ENCODE measurements around the gene RNF26. TPM values are rescaled to one million over a fixed set of nuclear protein-coding genes. Genes with fewer than 3 reads are reported as not detected.

RNF26 gene
- total and polyA plus RNA-seq, 2 donors (not counting 3 experiments of a cell fraction or from before 2014, with no cell fraction given), result 40.1 to 43.8 TPM

GRCh38 chr11:119374632-119375336 is 40.5 kb downstream of the RNF26 start:
- Histone ChIP-seq H3K9ac (replicated peaks; ENCODE audit: extremely low read depth, insufficient read depth, low read length) (no peak overlapping the region), H3K27ac (ENCODE audit: insufficient read depth, low read depth, low read length) (no peak overlapping the region), H2AFZ (ENCODE audit: low read depth, low read length) (no peak overlapping the region), H3K4me2 (ENCODE audit: insufficient read depth, low read length) (no peak overlapping the region), H3K36me3 (ENCODE audit: control insufficient read depth in 2 of 2, extremely low read depth in 1 of 2, insufficient read depth in 2 of 2, low read length in 2 of 2) (no peaks in the 10 kb centered on the region), H4K20me1 (replicated peaks; ENCODE audit: control insufficient read depth, extremely low read depth, insufficient read depth, low read length) (no peaks in the 10 kb centered on the region), H3K9me1 (replicated peaks; ENCODE audit: control insufficient read depth, extremely low read depth, insufficient read depth, low read length) (no peaks in the 10 kb centered on the region), H3K9me3 (replicated peaks; ENCODE audit: control insufficient read depth, insufficient read depth, low read length) (no peaks in the 10 kb centered on the region), H3K4me1 (ENCODE audit: control insufficient read depth, extremely low read depth, insufficient read depth, low read length) (no peaks in the 10 kb centered on the region), H3K79me2 (ENCODE audit: control insufficient read depth, insufficient read depth, low read length) (no peaks in the 10 kb centered on the region), H3K27me3 (ENCODE audit: control insufficient read depth in 2 of 2, insufficient read depth in 2 of 2, low read length in 2 of 2) (no peaks in the 10 kb centered on the region), H3K4me3 (replicated peaks in 1 of 3; ENCODE audit: insufficient read depth in 1 of 3, low read depth in 1 of 3, low read length in 3 of 3) (no peak overlapping the region)
- no peak for FAIRE-seq
- DNase-seq (ENCODE audit: low read depth, low spot score), result no peak
- ChIA-PET CTCF (interaction anchor here (0.7 to 11.7 kb wide), 17 partner anchors 10 to 734 kb away, joined by 3 to 154 read pairs (median 5); partner anchors contain the start of genes C1QTNF5 and CBL), POLR2A (no interaction called here)
- intact Hi-C loops (cut with micrococcal nuclease), result loop anchor here (1.0 to 5.0 kb wide), 3 partner anchors 18 to 167 kb away; partner anchors contain the start of genes C1QTNF5 and CBL
- TF ChIP-seq MAX (IDR thresholded peaks at IDR 0.05; ENCODE audit: insufficient read depth, insufficient read length) (no peak), GATA2 (IDR thresholded peaks at IDR 0.05; ENCODE audit: insufficient read depth, insufficient read length, low read depth, low read length) (no peak)
- dilution Hi-C loops (cut with MboI; ENCODE audit: extremely low pct_ligation_motif_present, low sequenced_read_pairs), result no loop called here
- BruUV-seq (replicated peaks), result no TSS peak

GRCh38 chr11:119375337-119376196 is 41.2 kb downstream of the RNF26 start:
- no peaks in the 10 kb centered on the region for H3K9me1 ChIP-seq (replicated peaks; ENCODE audit: control insufficient read depth, extremely low read depth, insufficient read depth, low read length)
- DNase-seq (ENCODE audit: low read depth, low spot score) (no peak), FAIRE-seq (no peak)
- no peak overlapping the region for H3K9ac ChIP-seq (replicated peaks; ENCODE audit: extremely low read depth, insufficient read depth, low read length)
- no TSS peak for BruUV-seq (replicated peaks)
- H3K4me1 ChIP-seq (ENCODE audit: control insufficient read depth, extremely low read depth, insufficient read depth, low read length), result no peaks in the 10 kb centered on the region
- H2AFZ ChIP-seq (ENCODE audit: low read depth, low read length), result no peak overlapping the region
- dilution Hi-C loops (cut with MboI; ENCODE audit: extremely low pct_ligation_motif_present, low sequenced_read_pairs) (no loop called here), intact Hi-C loops (cut with micrococcal nuclease) (no loop called here)
- no peaks in the 10 kb centered on the region for H3K79me2 ChIP-seq (ENCODE audit: control insufficient read depth, insufficient read depth, low read length)
- H3K27ac ChIP-seq (ENCODE audit: insufficient read depth, low read depth, low read length), result no peak overlapping the region
- H3K27me3 ChIP-seq (ENCODE audit: control insufficient read depth in 2 of 2, insufficient read depth in 2 of 2, low read length in 2 of 2), result peaks cover 0 to 4% of the 10 kb centered on the region in 2 experiments
- ChIA-PET CTCF (interaction anchor here (0.9 to 11.7 kb wide), 5 partner anchors 11 to 99 kb away, joined by 3 to 154 read pairs (median 6); partner anchors contain the start of gene C1QTNF5), POLR2A (no interaction called here)
- no peak overlapping the region for H3K4me2 ChIP-seq (ENCODE audit: insufficient read depth, low read length)
- no peaks in the 10 kb centered on the region for H3K36me3 ChIP-seq (ENCODE audit: control insufficient read depth in 2 of 2, extremely low read depth in 1 of 2, insufficient read depth in 2 of 2, low read length in 2 of 2)
- TF ChIP-seq POLR2A (IDR thresholded peaks at IDR 0.05; ENCODE audit: low read depth, low read length) (no peak), MAX (IDR thresholded peaks at IDR 0.05; ENCODE audit: insufficient read depth, insufficient read length) (no peak), MYC (IDR thresholded peaks at IDR 0.05; ENCODE audit: low read depth, low read length) (no peak), EZH2 (IDR thresholded peaks at IDR 0.05; ENCODE audit: borderline replicate concordance, low read depth, low read length, severe bottlenecking) (no peak), FOS (IDR thresholded peaks at IDR 0.05; ENCODE audit: borderline replicate concordance, insufficient read depth, low read length) (no peak), CTCF (IDR thresholded peaks at IDR 0.05; ENCODE audit: extremely low read depth in 1 of 2, insufficient read depth in 1 of 2, low read depth in 1 of 2, low read length in 2 of 2) (no peak), JUN (IDR thresholded peaks at IDR 0.05; ENCODE audit: borderline replicate concordance, insufficient read depth, insufficient read length, low read depth) (no peak), POLR2AphosphoS5 (IDR thresholded peaks at IDR 0.05; ENCODE audit: insufficient read depth, low read depth, low read length) (no peak), GATA2 (IDR thresholded peaks at IDR 0.05; ENCODE audit: insufficient read depth, insufficient read length, low read depth, low read length) (no peak)
- H3K4me3 ChIP-seq (replicated peaks in 1 of 3; ENCODE audit: insufficient read depth in 1 of 3, low read depth in 1 of 3, low read length in 3 of 3), result no peak overlapping the region
- no peaks in the 10 kb centered on the region for H4K20me1 ChIP-seq (replicated peaks; ENCODE audit: control insufficient read depth, extremely low read depth, insufficient read depth, low read length)
- H3K9me3 ChIP-seq (replicated peaks; ENCODE audit: control insufficient read depth, insufficient read depth, low read length), result no peaks in the 10 kb centered on the region
